ENCODE results near the gene CLSTN3. TPM values are rescaled to one million over a fixed set of nuclear protein-coding genes. Genes with fewer than 3 reads are reported as not detected.

Gene CLSTN3
- total and polyA plus RNA-seq, 2 of the 8 experiments (the other 6 are each of a cell fraction or from before 2014, with no cell fraction given) = 20.4 to 26.3 TPM

DNA sequence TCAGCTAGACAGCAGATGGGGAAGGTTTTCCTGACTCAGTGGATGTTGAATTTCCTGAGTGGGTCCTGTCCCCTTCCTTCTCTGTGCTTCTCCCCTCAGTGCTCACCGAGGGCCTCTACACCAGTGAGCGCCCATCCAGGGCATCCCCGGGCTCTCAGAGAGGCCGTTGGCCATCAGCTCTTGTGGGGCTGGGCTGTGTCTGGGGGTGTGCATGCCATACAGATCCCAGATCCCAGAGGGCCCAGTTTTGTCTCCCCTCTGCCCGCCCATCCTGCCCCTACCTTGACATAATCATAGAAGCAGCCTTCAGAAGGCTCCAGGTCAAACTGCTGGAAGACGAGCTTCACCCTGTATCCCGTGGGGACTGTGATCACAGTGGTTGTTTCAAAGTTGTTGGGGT is 39.0 kb upstream of the CLSTN3 start:
- no peak overlapping the region for H3K4me3 ChIP-seq (ENCODE audit: extremely low read depth in 1 of 4, insufficient read depth in 2 of 4, low read depth in 3 of 4, low read length in 4 of 4)
- 92% methylated on average over 5 of the region's 7 CpGs; no CpG with 5 or more reads in 1 of the 2 experiments for WGBS, 2 experiments (ENCODE audit: extremely low coverage in 1 of 2, insufficient coverage in 1 of 2, insufficient read length in 1 of 2, insufficient replicate concordance in 2 of 2, low coverage in 1 of 2, low lambda C conversion rate in 2 of 2, missing lambda C conversion rate in 1 of 2)
- 0 out of 2 replicates have a peak overlapping the region, but pooled peaks have one; percentile 21 for H2AFZ ChIP-seq (ENCODE audit: low read length)
- H2BK12ac ChIP-seq (ENCODE audit: low read depth, low read length) = peak overlapping the region; percentile 99; the same call in 1 of the 2 replicates
- no peak overlapping the region for H3K4ac ChIP-seq (replicated peaks; ENCODE audit: insufficient read length, low read depth, low read length)
- no peak overlapping the region for H2BK120ac ChIP-seq (replicated peaks; ENCODE audit: low read depth, low read length)
- no peak overlapping the region for H4K91ac ChIP-seq (replicated peaks; ENCODE audit: insufficient read length, low read length)
- H3K4me2 ChIP-seq (ENCODE audit: insufficient read depth in 1 of 2, low read depth in 2 of 2, low read length in 2 of 2) = peak overlapping the region; percentile 45 to 84; a peak in 3 of 4 replicates
- CTCF ChIA-PET (ENCODE audit: partially characterized antibody) = interaction anchor here (0.8 to 4.3 kb wide), 18 partner anchors 11 to 157 kb away, joined by 3 to 34 read pairs (median 4); partner anchors contain the start of genes C1RL and C1S
- H4K20me1 ChIP-seq (replicated peaks in 1 of 2; ENCODE audit: control insufficient read depth in 1 of 2, insufficient read depth in 2 of 2, low read length in 2 of 2) = peaks cover 0 to 1% of the 10 kb centered on the region in 2 experiments
- no peak overlapping the region for H3K27ac ChIP-seq (ENCODE audit: low read depth, low read length)
- H3K36me3 ChIP-seq (ENCODE audit: control insufficient read depth in 2 of 4, insufficient read depth in 4 of 4, low read length in 3 of 4) = no peaks in the 10 kb centered on the region
- POLR2A ChIA-PET (ENCODE audit: partially characterized antibody) = interaction anchor here (0.7 to 2.6 kb wide), 10 partner anchors 8 to 166 kb away, joined by 3 to 14 read pairs (median 4); partner anchors contain the start of genes C12orf57, C1RL and RNU7-1
- H2BK15ac ChIP-seq (ENCODE audit: low read length) = no peak overlapping the region
- DNase-seq (ENCODE audit: low read depth in 1 of 2, low spot score in 2 of 2) (no peak), FAIRE-seq (no peak)
- H3K4me1 ChIP-seq (replicated peaks in 1 of 4; ENCODE audit: control insufficient read depth in 3 of 4, insufficient read depth in 4 of 4, low read length in 3 of 4) = peaks cover 7 to 21% (median 16%) of the 10 kb centered on the region in 4 experiments
- H3K23me2 ChIP-seq (ENCODE audit: low read depth, low read length) = peaks cover 1% of the 10 kb centered on the region; the same call in 1 of the 2 replicates
- no peaks in the 10 kb centered on the region; a peak in 1 of 7 replicates for H3K27me3 ChIP-seq (replicated peaks in 1 of 4; ENCODE audit: control insufficient read depth in 3 of 4, extremely low read depth in 1 of 4, insufficient read depth in 3 of 4, low read length in 3 of 4)
- no peak overlapping the region; the same call in 1 of the 2 replicates for H4K8ac ChIP-seq (ENCODE audit: extremely low read depth, insufficient read depth, low read length)
- no peak overlapping the region for H2BK5ac ChIP-seq (ENCODE audit: low read depth, low read length)
- no peak overlapping the region for H3K14ac ChIP-seq (ENCODE audit: insufficient read length)
- no peak overlapping the region for H3K23ac ChIP-seq (ENCODE audit: insufficient read length)
- no peaks in the 10 kb centered on the region for H3K79me2 ChIP-seq (ENCODE audit: control insufficient read depth in 1 of 2, insufficient read depth in 2 of 2, low read length in 2 of 2)
- no peak overlapping the region; the same call in 1 of the 2 replicates for H2BK20ac ChIP-seq (ENCODE audit: low read length)
- no peak overlapping the region for H3K56ac ChIP-seq (replicated peaks; ENCODE audit: insufficient read length, low read depth, low read length)
- no peaks in the 10 kb centered on the region for H3K79me1 ChIP-seq (ENCODE audit: low read depth, low read length)
- no peaks in the 10 kb centered on the region for H3K9me3 ChIP-seq (ENCODE audit: insufficient read depth in 2 of 2, low read depth in 1 of 2, low read length in 1 of 2)
- no peak overlapping the region for H4K5ac ChIP-seq (ENCODE audit: insufficient read length, low read depth, low read length)
- H3K18ac ChIP-seq (ENCODE audit: extremely low read depth, low read length) = no peak overlapping the region
- no peak overlapping the region for H3K9ac ChIP-seq (replicated peaks in 1 of 4; ENCODE audit: extremely low read depth in 1 of 4, low read depth in 3 of 4, low read length in 3 of 4)
- H2AK5ac ChIP-seq (ENCODE audit: low read depth, low read length) = no peak overlapping the region
- TF ChIP-seq KDM4A (IDR thresholded peaks at IDR 0.05; ENCODE audit: low read depth, low read length, severe bottlenecking) (no peak), SIN3A (conservative IDR thresholded peaks at IDR 0.05 in 1 of 2, IDR thresholded peaks at IDR 0.05 in 1 of 2; ENCODE audit: low read depth in 1 of 2, low read length in 2 of 2) (no peak), MAFK (IDR thresholded peaks at IDR 0.05; ENCODE audit: low read depth, low read length) (no peak), CTBP2 (IDR thresholded peaks at IDR 0.05; ENCODE audit: borderline replicate concordance, insufficient read depth, insufficient read length, low read length) (no peak), SIX5 (IDR thresholded peaks at IDR 0.05; ENCODE audit: low read depth, low read length) (no peak), NRF1 (IDR thresholded peaks at IDR 0.05; ENCODE audit: low read depth, low read length) (no peak)
